Fibroblast of pulmonary artery (primary cell): ENCODE data around the gene NDUFB7.
"Not testable (repeated sequence)": the region's sequence is repeated elsewhere in the genome, so short reads cannot be mapped to it uniquely, and the experiment has no call there.

Experiments
- DNase-seq: peaks from one replicate; pipeline ENCODE4 v3.0.0-alpha.2; 2010; ENCODE audit warnings: low read depth
- H3K4me3 ChIP-seq: replicated peaks from 2 replicates; pipeline ENCODE4 v1.5.1; 2011; ENCODE audit warnings: low read depth, mild to moderate bottlenecking, control low read depth, low read length, moderate library complexity
- CTCF ChIP-seq: IDR thresholded peaks from 2 replicates; pipeline ENCODE4 v1.5.1; 2011; ENCODE audit warnings: mild to moderate bottlenecking, control low read depth, low read length, inconsistent platforms; ENCODE audit errors: missing control alignments

The NDUFB7 gene

DNA sequence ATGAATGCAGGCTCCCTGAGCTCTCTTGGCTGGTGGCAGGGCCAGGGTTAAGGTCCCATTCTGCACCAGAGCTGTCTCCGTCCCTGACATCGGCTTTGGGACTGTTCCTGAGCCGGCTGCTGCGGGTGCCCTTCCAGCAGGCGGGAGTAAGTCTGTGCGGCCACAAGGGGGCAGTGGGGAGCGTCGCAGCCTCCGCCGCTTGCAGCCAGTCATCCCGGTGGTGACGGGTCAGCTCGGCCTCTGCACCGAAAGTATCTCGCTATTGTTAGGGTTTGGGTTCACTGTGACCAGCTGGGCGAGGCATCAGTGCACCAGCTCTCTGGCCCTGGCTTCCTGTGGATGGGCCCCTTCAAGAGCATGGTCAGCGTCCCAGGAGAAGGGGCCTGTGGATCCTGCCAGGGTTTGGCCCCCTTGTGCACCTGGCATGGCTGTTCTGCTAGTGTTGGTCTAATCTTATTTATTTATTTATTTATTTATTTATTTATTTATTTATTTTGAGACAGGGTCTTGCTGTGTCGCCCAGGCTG, 15.1 kb downstream of the NDUFB7 start:
- peak; percentile 86 for DNase-seq
- TF ChIP-seq CTCF: peak; percentile 96
- no peak overlapping the region for H3K4me3 ChIP-seq

DNA sequence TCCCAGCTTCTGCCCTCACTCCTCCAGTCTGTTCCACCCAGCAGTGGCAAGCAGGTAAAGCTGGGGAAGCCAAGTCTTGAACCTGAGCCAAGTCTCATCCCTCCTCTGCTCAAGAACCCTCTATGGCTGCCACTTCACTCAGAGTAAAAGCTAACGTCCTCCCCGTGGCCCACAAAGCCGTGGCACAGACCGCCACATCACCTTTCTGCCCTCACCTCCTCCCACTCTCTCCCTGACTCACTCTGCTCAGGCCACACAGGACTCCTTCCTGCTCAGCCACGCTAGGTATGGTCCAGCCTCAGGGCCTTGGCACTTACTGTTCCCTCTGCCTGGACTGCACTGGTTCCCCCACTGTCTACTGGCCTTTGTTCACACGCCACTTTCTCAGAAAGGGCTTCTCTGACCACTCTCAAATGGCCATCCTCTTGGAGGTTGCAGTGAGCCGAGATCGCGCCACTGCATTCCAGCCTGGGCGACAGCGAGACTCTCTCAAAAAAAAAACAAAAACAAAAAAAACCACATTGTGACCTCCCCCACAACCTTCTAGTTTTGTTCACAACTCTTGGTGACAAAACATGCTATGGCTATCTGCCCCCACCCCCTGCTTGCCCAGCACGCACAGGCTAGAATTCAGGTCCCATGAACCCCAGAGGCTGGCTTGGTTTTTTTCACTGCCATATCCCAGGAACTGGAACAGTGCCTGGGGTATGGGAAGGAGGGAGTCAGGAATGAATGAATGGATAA, 15.8 kb downstream of the NDUFB7 start:
- no peak for TF ChIP-seq CTCF
- H3K4me3 ChIP-seq: no peak overlapping the region
- DNase-seq: no peak

DNA sequence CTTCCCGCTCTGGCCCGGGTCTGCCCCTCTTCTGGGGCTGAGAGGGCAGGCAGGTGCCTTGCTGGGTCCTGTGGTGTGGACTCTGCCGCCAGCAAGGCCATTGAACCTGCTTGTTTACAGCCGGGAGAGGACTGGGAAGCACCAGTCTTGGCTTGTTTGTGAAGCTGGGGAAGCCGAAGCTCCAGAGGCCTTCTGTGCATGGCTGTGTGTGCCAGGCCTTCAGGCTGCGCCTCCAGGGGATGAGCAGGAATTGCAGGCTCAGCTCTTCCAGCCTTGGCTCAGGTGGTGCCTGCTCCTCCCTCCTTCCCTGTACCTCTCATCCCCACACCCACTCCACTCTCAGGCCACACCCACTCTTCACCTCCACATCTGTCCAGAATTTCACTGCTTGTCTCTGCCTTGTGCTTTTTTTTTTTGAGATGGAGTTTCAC, 17.5 kb downstream of the NDUFB7 start:
- DNase-seq: no peak
- H3K4me3 ChIP-seq: no peak overlapping the region
- no peak for TF ChIP-seq CTCF

GRCh38 chr19:14553939-14554243, 18.0 kb downstream of the NDUFB7 start:
- no peak for TF ChIP-seq CTCF
- no peak overlapping the region for H3K4me3 ChIP-seq
- no peak for DNase-seq

GRCh38 chr19:14553042-14553938, 18.6 kb downstream of the NDUFB7 start:
- no peak for TF ChIP-seq CTCF
- no peak for DNase-seq
- no peak overlapping the region for H3K4me3 ChIP-seq

- not testable (repeated sequence) for DNase-seq, H3K4me3 ChIP-seq
These were observed 19.9 kb downstream of the NDUFB7 start for GRCh38 chr19:14552006-14552360.
